Right lobe of liver (tissue), 4 donors: ENCODE results near the gene ZFP92.

Source experiments
- CTCF ChIP-seq, 4 donors: fragments of 200-600 bp in 3 of 4; fragments of 450-650 bp in 1 of 4; IDR thresholded peaks; one replicate each; pipeline versions ENCODE4 v1.5.1 to v1.8.0; 2016 to 2022; ENCODE audit warnings: antibody characterized with exemption in 4 of 4, mild to moderate bottlenecking in 2 of 4
- POLR2A ChIP-seq: fragments of 450-650 bp; IDR thresholded peaks from one replicate; pipeline ENCODE4 v1.6.1; 2017; ENCODE audit warnings: antibody characterized with exemption, mild to moderate bottlenecking
- donor health status: DM: no; HTN: no; CAD: no.
- donor health status: DM: no; HTN: no; CAD: no.
- donor health status: DM: no; HTN: yes; CAD: no.

- TF ChIP-seq POLR2A, result no peak
- TF ChIP-seq CTCF (IDR thresholded peaks at IDR 0.05), result no peak
Measured at GRCh38 chrX:153447581-153447960, 36.3 kb downstream of the ZFP92 start.
